Measurements from ENCODE around the gene CCDC13.
"Not testable (repeated sequence)": the region's sequence is repeated elsewhere in the genome, so short reads cannot be mapped to it uniquely, and the experiment has no call there.

The CCDC13 gene

GRCh38 chr3:42772670-42773408 lies at the start of gene CCDC13:
Gene CCDC13 (minus strand): TSS chr3:42773253. CDS start chr3:42758345, 14,908 bp downstream.
- peak; percentile 43 for DNase-seq (ENCODE audit: low read depth)

GRCh38 chr3:42822828-42823227 lies 49.8 kb upstream of the CCDC13 start:
- no peak for DNase-seq (ENCODE audit: low read depth)

GRCh38 chr3:42820746-42821051 lies 47.6 kb upstream of the CCDC13 start:
- DNase-seq (ENCODE audit: low read depth) = no peak

GRCh38 chr3:42819351-42819965 lies 46.4 kb upstream of the CCDC13 start:
- no peak for DNase-seq (ENCODE audit: low read depth)

GRCh38 chr3:42815826-42816225 lies 42.8 kb upstream of the CCDC13 start:
- DNase-seq (ENCODE audit: low read depth) = no peak

- no peak for DNase-seq (ENCODE audit: low read depth)
Observed at GRCh38 chr3:42814914-42815507, 42.0 kb upstream of the CCDC13 start.

- no peak for DNase-seq (ENCODE audit: low read depth)
Observed at GRCh38 chr3:42814246-42814645, 41.2 kb upstream of the CCDC13 start.

- not testable (repeated sequence) for DNase-seq (ENCODE audit: low read depth)
Observed at GRCh38 chr3:42811118-42811883, 38.2 kb upstream of the CCDC13 start.

GRCh38 chr3:42810706-42811105 lies 37.7 kb upstream of the CCDC13 start:
- not testable (repeated sequence) for DNase-seq (ENCODE audit: low read depth)

- DNase-seq (ENCODE audit: low read depth) = no peak
Observed at GRCh38 chr3:42809202-42809601, 36.1 kb upstream of the CCDC13 start, which contains the start of gene ACKR2. Gene ACKR2 (plus strand): TSS chr3:42809445. CDS start chr3:42864503, 55,058 bp downstream.

- no peak for DNase-seq (ENCODE audit: low read depth)
Observed at GRCh38 chr3:42807929-42808328, 34.9 kb upstream of the CCDC13 start.

- no peak for DNase-seq (ENCODE audit: low read depth)
Observed at GRCh38 chr3:42805141-42805821, 32.2 kb upstream of the CCDC13 start.

- DNase-seq (ENCODE audit: low read depth) = no peak
Observed at GRCh38 chr3:42804831-42805132, 31.7 kb upstream of the CCDC13 start.

- peak; percentile 65 for DNase-seq (ENCODE audit: low read depth)
Observed at GRCh38 chr3:42804106-42804830, 31.2 kb upstream of the CCDC13 start, which contains the start of gene HIGD1A. Gene HIGD1A (minus strand): TSS chr3:42804490. CDS start chr3:42794253, 10,237 bp downstream.

GRCh38 chr3:42803414-42804105 lies 30.5 kb upstream of the CCDC13 start:
- no peak for DNase-seq (ENCODE audit: low read depth)

GRCh38 chr3:42802876-42803413 lies 29.9 kb upstream of the CCDC13 start:
- DNase-seq (ENCODE audit: low read depth) = no peak

- no peak for DNase-seq (ENCODE audit: low read depth)
Observed at GRCh38 chr3:42801784-42802183, 28.7 kb upstream of the CCDC13 start.

- DNase-seq (ENCODE audit: low read depth) = no peak
Observed at GRCh38 chr3:42801048-42801620, 28.1 kb upstream of the CCDC13 start.

GRCh38 chr3:42800251-42800650 lies 27.2 kb upstream of the CCDC13 start:
- DNase-seq (ENCODE audit: low read depth) = no peak

GRCh38 chr3:42799376-42799775 lies 26.3 kb upstream of the CCDC13 start:
- no peak for DNase-seq (ENCODE audit: low read depth)
